Stimulated activated CD8-positive, alpha-beta memory T cell treated with anti-CD3 and anti-CD28 coated beads, Interleukin-4, amount 100 ng/mL, for 48 hours (primary cell): ENCODE results near the gene HELZ.
"Not testable (repeated sequence)": the region's sequence is repeated elsewhere in the genome, so short reads cannot be mapped to it uniquely, and the experiment has no call there.

Experiments
- DNase-seq: peaks from one replicate; pipeline ENCODE4 v3.0.0-alpha.2; 2020

Gene HELZ

DNA sequence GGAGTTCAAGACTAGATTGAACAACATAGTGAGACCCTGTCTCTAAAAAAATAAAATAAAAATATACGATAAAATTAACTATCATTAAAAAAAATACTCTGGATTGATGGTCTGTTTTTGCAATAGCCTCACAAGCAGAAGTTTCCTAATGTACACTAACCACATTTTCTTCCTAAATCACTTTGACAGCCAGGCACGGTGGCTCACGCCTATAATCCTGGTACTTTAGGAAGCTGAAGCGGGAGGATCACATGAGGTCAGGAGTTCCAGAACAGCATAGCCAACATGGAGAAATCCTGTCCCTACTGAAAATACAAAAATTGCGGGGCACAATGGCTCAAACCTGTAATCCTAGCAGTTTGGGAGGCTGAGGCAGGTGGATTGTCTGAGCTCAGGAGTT is 64.7 kb downstream of the HELZ start:
- no peak for DNase-seq

DNA sequence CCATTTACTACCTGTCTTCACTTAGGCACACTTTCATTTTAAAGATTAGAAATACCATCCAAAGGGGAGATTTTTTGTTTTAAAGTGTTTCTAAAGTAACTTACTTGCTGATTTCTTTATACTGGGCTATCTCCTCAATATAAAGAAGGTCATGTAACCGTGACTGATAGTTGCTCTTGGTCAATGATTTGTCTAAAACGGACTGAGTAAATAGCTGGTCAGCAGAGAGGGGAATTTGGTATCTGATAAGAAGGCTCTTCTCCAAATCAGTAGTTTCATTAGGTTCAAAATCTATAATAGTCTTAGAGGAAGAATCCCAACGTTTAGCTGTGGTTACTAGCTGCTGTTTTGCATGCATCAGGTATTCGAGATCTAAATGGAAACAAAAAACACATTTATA is 66.4 kb downstream of the HELZ start:
- no peak for DNase-seq

DNA sequence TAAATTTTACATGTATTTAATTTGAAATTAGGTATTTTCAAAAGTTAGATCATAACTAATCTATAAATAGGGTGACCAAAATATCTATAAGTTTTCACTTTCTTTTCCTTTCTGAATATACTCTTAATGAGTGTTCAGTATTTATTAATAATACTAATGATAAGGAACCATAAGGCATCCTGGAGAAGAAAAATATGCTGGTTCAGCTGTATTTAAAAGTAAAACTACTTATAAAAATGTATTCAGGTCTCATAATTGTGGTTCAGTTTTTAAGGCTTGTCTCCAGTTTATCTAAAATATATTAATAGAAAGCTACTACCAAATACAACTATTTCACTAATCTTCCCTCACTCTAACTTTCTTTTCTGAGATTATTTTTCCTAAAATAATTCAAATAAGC is 67.3 kb downstream of the HELZ start:
- no peak for DNase-seq

DNA sequence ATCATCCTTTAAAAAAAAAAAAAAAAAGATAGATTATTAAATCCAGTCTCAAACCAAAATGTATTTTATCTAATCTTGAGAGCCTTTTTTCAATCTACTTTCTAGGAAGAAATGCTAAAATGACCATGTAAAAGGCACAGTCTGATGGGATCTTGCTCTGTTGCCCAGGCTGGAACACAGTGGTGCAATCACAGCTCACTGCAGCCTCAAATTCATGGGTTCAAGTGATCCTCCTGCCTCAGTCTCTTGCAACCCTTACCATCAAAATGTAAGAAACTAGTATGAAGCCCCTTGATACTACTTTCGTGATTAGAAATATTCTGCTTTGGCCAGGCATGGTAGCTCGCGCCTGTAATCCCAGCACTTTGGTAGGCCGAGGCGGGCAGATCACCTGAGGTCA is 70.8 kb downstream of the HELZ start:
- DNase-seq, result no peak

DNA sequence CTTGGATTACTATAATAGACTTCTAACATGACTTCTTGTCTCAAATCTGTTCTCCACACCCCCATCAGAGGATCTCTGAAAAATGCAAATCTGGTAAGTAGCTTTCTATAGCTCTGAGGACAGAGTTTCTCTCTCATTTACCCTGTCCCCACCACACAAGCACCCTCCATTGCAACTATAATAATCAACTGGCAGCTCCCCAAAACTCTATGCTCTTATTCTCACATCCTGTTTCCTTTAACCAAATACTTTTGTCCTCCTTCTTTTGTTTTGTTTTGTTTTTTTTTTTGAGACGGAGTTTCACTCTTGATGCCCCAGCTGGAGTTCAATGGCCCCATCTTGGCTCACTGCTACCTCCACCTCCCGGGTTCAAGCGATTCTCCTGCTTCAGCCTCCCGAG is 73.4 kb downstream of the HELZ start:
- no peak for DNase-seq

DNA sequence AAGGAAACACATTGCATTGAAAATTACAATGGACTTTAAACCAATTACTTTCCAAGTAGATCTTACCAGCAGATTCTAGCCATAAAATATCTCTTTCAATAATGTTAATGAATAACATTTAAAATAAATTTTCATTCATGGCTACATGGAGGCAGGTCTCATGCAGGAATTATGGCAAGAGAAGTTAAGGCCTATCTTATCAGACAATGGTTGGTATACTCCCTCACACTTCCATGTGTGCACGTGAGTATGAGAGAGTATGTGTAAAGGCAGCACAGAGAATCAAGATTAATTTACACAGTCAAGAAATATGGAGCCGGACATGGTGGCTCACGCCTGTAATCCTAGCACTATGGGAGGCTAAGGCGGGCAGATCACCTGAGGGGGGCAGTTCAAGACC is 76.5 kb downstream of the HELZ start:
- no peak for DNase-seq

DNA sequence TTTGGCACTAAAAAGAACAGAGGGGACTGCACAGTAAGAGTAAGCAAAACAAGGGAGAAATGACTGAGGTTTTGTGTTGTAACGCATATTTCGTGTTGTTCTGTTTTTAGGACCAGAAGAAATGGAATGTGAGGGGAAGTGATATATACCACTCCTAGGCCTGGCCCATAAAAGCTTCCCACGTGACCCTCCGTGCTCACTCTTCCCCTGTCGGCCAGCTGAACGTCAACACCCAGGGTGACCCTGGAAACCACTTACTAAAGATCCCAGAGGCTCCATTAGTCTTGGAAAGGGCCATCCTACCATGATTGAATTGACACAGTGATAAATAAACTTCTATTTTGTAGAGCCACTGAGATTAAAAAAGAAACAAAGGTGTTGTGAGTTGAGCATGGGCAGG is 79.8 kb downstream of the HELZ start:
- DNase-seq, result no peak

DNA sequence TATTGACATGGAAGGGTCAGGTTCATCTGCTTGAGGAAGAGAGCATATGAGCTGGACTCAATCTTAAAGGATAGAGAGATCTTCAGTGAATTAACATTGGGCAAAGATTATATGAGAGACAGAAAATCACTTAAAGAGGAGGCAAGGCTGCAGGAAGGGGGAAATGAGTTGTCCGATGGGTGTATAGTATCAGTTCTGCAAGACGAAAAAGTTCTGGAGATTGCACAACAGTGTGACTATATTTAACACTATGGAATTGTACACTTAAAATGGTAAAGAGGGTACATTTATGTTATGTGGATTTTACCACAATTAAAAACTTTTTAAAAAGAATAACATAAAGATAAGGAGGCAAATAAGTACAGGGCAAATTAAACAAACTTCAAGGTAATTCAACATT is 80.7 kb downstream of the HELZ start:
- no peak for DNase-seq

DNA sequence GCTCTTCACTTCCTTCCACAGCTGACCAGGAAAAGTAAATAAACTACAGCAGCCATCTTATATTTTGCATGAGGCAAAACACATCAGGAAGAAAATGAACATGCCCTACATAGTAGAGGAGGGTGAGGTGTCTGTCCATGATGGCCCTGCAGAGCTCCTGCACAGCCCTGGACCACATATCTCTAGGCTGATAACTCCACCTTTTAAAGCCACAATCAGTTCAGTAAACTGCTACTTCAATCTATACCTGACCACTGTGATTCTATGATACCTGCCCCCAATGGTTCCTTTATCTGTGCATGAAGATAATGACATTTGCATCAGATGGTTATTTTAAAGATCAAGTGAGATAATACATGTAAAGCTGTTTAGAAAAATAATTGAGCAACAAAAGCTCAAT is 82.2 kb downstream of the HELZ start:
- DNase-seq, result no peak

DNA sequence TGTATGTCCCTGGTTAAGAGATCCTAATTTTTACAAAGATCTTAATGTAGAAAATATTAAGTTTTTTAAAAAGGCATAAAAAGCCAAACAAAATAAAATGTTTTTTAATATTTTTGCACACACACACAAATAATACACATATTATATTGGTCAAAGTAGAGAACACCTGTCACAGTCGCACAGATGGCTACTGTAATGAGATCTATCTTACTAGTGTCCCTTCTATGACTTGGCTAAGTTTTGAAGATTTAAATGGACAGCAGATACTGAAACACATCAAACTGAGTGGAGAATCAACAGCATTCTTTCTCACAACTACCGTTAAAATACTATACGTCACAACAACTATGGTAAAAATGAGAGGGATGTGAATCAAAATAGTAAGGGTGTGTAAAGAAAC is 83.4 kb downstream of the HELZ start:
- no peak for DNase-seq

DNA sequence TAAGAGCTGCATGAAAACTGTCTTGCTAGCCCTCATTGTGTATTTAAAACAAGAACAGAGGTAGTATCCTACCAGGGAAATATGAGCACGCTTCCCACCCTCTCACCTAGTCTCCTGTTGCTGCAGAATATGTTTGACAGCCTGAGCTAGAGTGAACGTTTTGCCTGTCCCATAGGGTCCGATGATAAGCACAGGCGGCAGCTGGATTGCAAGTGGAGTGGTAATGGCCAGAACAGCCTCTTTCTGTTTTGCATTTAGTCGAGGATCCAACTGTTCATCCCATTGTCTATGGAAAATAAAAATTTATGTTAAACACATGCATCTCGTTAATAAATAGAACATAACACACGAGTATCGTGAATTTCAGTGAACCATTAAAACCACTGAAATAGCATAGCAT is 84.2 kb downstream of the HELZ start:
- DNase-seq, result no peak

DNA sequence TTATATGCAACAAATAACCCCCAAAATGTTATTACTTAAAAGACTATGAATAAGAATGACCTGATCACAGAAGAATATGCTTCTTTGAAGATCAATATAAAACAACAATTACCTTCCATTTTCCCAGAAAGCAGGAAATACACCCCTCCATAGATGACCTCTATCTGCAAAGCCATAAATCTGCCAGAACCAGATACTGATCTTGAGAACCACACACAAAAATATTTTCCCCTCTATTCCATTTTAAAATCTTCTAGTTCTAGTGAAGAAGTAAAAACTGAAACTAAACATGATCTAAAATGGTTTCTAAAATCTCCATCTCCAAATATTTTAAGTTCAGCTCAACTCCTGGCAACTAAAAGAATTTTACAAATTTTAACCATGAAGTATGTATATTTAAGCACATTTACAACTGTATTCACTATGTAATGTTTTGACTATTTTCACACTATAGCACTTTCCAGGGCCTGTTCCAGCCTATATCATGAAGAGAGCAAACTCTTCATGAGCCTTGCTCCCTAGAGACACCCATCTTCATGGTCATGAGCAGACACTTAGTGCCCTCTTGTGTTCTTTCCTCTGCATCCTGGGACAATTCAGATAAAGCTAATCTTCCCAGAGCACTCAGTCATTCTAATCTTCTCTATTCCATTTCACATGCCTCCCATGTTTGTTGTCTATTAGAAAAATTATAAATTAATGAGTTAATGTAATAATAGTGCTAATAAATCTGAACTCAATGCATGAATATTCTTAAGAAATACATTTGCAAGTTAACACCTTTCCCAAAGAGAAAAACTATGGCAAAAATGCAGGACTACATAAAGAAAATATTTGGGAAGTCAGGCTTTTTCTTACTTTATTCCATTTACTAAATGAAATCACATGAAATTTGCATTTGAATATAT is 87.0 kb downstream of the HELZ start:
- DNase-seq, result no peak

DNA sequence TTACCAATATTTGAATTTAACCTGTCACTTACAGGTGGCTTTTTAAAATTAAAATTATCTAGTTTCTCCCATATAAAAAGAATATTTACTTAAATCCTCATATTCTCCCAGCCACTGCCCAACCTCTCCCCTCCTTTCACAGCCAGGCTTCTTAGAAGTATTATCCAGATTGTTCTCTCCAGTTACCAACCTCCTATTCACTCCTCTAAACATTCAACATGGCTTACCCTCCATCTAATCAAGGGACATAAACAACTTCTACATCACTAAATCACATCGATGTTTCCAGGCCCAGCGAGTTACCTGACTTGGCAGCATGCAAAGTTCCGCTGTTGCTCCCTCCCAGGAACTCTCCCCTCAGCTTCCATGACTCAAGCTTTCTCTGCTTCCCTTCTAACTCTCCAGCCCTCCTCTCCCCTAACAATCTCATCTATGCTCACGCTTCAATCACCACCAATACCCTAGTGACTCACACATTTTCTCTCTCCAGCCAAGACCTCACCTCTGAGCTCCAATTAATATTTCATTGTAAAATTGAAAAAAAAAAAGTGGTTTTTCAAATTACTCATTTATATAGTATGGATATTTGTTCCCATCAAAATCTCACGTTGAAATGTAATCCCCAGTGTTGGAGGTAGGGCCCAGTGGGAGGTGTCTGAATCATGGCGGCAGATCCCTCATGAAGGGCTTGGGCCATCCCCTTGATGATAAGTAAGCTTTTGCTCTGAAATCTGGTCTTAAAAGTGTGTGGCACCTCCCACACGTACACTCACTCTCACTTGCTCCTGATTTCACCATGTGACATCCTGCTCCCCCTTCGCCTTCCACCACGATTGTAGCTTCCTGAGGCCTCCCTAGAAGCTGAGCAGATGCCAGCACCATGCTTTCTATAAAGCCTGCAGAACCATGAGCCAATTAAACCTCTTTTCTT is 88.5 kb downstream of the HELZ start:
- DNase-seq, result peak; percentile 36

DNA sequence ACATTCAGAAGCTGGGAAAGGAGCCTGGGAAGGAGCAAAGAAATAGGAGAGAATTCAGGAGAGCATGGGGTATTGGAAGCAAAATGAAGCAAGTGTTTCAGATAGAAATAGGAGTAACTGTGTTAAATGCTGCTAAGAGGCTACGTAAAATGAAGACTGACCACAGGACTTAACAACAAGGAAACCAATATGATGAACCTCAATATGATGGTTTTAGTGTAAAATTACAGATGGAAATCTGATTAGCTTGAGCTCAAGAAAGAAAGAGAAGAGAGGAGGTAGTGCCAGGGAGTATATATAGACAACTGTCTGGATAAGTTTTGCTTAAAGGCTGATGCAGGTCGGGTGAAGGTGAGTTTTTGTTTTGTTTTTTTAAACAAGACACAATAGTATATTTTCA is 92.2 kb downstream of the HELZ start:
- DNase-seq, result no peak

DNA sequence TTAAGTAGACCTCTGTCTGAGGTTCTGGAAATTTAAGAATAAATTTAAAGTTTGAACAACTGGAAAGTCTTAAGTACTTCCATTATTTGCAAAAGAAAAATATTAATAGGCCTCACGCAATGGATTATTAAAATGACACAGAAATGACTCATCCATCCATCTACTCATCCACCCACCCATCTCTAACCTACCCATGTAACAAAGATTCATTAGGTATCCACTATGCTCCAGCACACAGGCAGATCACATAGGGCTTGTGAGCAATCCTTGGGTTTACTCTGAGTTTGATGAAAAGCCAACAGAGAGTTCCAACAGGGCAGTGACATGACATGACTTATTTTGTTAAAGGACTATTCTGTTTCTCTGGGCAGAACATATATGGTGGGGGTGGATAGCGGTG is 93.3 kb downstream of the HELZ start:
- no peak for DNase-seq

DNA sequence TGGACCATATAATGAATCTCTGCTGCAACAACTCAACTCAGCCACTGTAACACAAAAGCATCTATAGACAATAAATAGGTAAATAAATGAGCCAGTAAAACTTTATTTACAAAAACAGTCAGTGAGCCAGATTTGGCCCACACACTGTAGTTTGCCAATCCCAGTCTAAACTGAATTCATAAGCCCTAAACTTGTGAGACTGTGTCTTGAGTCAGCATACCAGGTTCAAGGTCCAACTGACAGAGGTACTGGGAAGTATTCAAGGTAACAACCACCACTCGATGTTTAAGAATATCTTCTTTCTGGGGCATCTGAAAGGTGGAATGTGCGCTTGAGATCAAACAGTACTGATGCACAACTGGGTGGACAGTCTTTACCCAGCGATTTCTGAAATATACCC is 94.2 kb downstream of the HELZ start:
- no peak for DNase-seq

DNA sequence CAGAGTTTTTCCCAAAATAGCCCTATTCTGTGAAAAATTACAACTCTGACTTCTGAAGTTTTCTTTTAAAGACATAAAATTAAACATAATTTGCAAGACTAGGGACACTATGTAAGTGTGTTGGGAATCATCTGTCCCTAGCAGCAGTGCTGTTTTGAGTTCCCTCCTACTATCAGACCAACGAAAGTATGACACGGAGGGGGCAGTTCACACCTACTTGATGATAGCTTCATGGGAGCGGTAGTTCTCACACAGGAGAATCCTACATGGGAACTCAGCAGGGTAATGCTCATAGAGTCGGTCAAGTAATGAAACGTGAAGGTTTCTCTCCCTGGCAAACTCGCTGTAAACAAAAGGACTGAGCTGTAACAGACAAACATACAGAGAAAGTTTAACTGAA is 96.6 kb downstream of the HELZ start:
- DNase-seq, result no peak

DNA sequence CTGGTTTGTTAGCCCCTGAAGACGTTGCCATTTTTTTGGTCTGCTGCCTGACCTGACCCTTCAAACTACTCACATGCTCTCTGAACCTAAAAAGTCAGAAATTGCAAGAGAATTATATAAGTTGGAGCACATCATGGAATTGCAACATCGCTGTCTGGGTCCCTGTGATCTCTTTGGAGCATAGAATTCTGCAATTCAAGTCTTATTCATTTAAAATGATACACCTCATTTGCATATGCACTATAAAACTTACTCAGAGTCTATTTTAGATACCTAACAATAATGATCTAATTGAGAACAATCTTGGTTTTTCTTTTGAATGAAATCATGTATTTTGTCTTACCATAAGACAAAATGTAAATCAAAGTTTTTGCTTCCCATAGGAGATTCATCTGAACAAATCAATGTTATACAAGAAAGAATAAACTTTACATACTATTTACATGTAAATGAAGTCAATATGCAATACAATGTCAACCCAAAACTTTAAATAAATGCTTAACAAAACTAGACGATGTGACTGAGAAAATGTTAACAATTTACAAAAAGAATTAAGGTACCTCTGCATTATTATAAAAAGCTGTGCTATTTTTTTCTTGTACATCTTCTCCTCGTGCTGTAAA is 99.7 kb downstream of the HELZ start:
- no peak for DNase-seq

DNA sequence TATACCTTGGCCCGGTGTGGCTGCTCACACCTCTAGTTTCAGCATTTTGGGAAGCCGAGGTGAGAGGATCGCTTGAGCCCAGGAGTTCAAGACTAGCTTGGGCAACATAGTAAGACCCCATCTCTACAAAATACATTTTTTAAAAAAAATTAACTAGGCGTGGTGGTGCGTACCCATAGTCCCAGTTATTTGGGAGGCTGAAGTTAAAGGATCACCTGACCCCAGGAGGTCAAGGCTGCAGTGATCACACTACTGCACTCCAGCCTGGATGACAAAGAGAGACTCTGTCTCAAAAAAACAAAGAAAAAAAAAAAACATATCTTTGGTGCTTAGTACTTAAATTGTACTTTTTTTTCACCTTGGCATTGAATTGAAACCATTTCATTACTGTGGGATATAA is 101.7 kb downstream of the HELZ start:
- DNase-seq, result no peak

DNA sequence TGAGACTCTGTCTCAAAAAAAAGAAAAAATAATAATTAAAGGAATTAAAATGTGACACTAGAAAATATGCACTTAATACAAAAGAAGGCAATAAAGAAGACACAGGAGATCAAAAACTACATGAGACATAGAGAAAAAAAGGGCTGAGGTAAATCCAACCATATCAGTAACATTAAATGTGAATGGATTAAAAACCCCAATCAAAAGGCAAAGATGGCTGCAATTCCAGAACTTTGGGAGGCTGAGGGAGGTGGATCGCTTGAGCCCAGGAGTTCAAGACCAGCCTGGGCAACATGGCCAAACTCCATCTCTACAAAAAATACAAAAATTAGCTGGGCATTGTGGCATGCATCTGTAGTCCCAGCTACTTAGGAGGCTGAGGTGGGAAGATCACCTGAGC is 103.0 kb downstream of the HELZ start:
- DNase-seq, result not testable (repeated sequence)

DNA sequence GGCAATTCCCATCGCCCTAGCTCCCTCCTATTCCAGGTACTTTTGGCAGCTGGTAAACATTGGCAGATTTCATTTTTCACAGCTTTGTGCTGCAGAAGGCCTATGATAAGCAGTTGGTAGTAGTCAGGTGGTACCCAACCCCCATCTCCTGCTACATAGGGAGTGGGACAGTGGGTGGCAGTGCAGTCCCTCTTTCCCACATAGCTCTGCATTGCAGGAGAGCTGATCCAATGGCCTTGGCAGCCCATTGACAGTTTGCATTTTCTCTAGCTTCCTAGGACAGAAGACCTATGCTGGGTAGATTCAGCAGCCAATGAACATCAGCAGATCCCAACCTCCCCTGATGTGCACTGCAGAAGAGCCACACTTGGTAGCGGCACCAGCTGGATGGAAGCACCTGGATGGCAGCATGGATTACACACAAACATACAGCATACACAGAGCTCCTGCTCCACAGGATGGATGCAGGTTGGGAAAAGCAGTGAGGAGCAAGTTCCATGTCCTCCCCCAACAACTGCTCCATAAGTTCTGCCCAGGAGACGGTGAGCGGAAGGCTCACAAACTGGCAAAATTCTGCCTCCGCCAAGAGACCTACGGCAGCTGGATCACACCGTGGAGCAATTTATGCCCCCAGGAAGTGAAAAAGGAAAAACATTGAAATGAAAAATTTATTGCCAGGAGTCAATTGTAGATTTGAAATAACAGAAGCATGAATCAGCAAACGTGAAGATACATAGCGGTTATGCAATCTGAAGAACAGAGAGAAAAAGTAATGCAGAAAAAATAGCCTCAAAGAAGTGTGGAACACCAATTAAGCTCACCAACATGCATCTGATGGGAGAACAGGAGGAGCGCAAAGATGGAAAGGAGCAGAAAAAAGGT is 105.0 kb downstream of the HELZ start:
- DNase-seq, result no peak

DNA sequence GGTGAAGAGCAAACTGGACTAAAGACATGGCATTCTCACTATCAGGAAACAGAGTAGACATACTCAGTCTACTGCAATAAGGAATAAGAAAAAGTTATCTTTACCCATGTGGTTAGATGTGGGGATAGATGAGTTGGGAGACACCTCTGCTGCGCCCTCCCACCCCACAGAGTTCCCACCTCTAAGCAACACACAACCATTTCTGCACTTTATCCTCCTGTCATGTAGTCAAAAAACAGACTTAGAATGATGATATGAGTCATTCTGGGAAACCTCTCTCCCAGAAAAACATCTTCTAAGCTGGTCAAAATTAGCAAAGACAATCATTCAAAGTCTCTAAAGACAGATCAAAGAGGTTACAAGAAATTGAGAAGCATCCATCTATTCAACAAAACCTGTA is 105.7 kb downstream of the HELZ start:
- DNase-seq, result no peak

DNA sequence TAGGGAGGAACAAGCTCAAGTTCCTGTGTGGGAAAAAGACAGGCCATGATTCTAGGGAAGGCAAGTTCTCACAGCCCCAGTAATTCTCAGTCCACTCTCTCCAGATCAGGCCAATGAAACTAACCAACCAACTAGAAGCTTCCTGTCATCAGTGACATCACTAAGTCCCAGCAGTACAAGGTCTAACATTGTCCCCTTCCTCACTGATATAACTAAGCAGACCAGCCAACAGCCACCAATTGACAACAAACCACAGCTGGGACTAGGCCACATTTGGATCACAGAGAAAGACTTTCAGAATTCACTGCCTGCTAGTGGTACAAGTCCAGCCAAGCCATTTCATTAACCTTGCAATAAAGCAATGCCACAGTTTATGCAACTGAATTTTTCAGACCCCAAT is 106.6 kb downstream of the HELZ start:
- DNase-seq, result no peak
